ENCODE results near the gene LHFPL6. TPM values are rescaled to one million over a fixed set of nuclear protein-coding genes. Genes with fewer than 3 reads are reported as not detected.
A peak's percentile ranks its signal among the peaks of the same experiment; 100 is the strongest.

LHFPL6 gene
- total and polyA plus RNA-seq, 10 of the 15 experiments (the other 5 are each of a cell fraction or from before 2014, with no cell fraction given), result 0.11 to 4.6 (median 0.41) TPM

DNA sequence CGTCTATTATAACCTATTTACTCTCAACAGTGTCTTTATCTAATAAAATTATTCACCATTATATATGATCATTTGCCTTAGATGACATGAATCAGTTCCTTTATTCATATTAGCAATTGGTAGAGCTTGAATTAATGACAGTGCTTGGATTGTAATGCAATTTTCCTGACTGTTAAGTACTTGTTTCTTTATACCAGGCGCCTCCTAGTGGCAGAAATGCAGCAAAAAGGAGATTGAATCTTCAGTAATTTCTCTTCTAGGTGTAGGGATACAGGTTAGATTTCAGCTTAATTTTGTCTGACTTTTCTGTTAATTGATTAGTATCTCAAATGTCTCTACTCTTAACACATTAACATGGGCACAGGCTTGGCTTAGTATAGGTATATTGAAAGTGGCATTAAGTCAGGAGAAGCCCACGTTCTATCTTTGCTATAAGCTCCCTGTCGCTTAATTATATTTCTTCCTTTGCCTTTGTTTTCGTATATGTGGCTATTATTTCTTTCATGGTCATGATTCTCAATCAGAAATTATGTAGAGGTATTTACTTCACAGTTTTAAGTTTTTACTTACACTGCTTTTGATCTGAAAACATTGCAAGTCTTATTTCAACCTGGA lies 9.1 kb upstream of the LHFPL6 start:
- WGBS (ENCODE audit: insufficient coverage, insufficient replicate concordance, low lambda C conversion rate, missing lambda C conversion rate), result 30% methylated on average over 5 of the region's 5 CpGs
- TF ChIP-seq RAD21 (IDR thresholded peaks at IDR 0.05; ENCODE audit: insufficient read depth, low read depth, low read length) (peak; percentile 84), ZNF24 (IDR thresholded peaks at IDR 0.05) (peak; percentile 93), SMC3 (IDR thresholded peaks at IDR 0.05; ENCODE audit: borderline replicate concordance, low read length) (peak; percentile 93), ZNF384 (IDR thresholded peaks at IDR 0.05; ENCODE audit: borderline replicate concordance, low read depth, low read length) (no peak)
- TF ChIP-seq, protein P1, sequence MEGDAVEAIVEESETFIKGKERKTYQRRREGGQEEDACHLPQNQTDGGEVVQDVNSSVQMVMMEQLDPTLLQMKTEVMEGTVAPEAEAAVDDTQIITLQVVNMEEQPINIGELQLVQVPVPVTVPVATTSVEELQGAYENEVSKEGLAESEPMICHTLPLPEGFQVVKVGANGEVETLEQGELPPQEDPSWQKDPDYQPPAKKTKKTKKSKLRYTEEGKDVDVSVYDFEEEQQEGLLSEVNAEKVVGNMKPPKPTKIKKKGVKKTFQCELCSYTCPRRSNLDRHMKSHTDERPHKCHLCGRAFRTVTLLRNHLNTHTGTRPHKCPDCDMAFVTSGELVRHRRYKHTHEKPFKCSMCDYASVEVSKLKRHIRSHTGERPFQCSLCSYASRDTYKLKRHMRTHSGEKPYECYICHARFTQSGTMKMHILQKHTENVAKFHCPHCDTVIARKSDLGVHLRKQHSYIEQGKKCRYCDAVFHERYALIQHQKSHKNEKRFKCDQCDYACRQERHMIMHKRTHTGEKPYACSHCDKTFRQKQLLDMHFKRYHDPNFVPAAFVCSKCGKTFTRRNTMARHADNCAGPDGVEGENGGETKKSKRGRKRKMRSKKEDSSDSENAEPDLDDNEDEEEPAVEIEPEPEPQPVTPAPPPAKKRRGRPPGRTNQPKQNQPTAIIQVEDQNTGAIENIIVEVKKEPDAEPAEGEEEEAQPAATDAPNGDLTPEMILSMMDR (IDR thresholded peaks at IDR 0.05 in 2 of 3, conservative IDR thresholded peaks at IDR 0.05 in 1 of 3; ENCODE audit: control insufficient read depth in 2 of 3, extremely low read depth in 1 of 3, insufficient read depth in 1 of 3, low read depth in 3 of 3, low read length in 3 of 3), result peak; percentile 75 to 82 (median 80)
- Histone ChIP-seq H4K20me1 (ENCODE audit: control insufficient read depth, insufficient read depth) (no peaks in the 10 kb centered on the region), H3K27ac (ENCODE audit: control insufficient read depth, insufficient read depth) (no peak overlapping the region), H3K9me3 (replicated peaks; ENCODE audit: control insufficient read depth, insufficient read depth, low read length) (no peaks in the 10 kb centered on the region), H3K9ac (ENCODE audit: control insufficient read depth, insufficient read depth, low read length) (no peak overlapping the region), H3K79me2 (ENCODE audit: control insufficient read depth, insufficient read depth, low read length) (no peaks in the 10 kb centered on the region), H2AFZ (ENCODE audit: control insufficient read depth, low read depth, low read length) (no peak overlapping the region), H3K4me1 (ENCODE audit: control insufficient read depth, insufficient read depth, low read length) (no peaks in the 10 kb centered on the region), H3K27me3 (replicated peaks in 1 of 2; ENCODE audit: control insufficient read depth in 2 of 2, insufficient read depth in 2 of 2, low read length in 1 of 2) (no peaks in the 10 kb centered on the region), H3K4me2 (ENCODE audit: control insufficient read depth, insufficient read depth) (no peak overlapping the region), H3K36me3 (ENCODE audit: control insufficient read depth in 2 of 2, insufficient read depth in 2 of 2, low read length in 1 of 2) (no peaks in the 10 kb centered on the region), H3K4me3 (no peak overlapping the region)
- in situ Hi-C loops (cut with MboI) (loop anchor here (5.0 kb wide), 2 partner anchors 465 to 565 kb away; no protein-coding TSS in a partner anchor), intact Hi-C loops (cut with micrococcal nuclease; ENCODE audit: unreplicated experiment) (loop anchor here (1.0 kb wide), 2 partner anchors 197 to 467 kb away; no protein-coding TSS in a partner anchor)
- peak; percentile 89 for FAIRE-seq
- ChIA-PET POLR2A (no interaction called here), RAD21 (ENCODE audit: unreplicated experiment) (interaction anchor here (0.8 to 4.7 kb wide), 34 partner anchors 10 to 561 kb away, joined by 3 to 62 read pairs (median 4); no protein-coding TSS in a partner anchor), SMC1A (ENCODE audit: uncharacterized antibody, unreplicated experiment) (interaction anchor here (0.6 to 3.8 kb wide), 58 partner anchors 8 to 577 kb away, joined by 3 to 65 read pairs (median 4); no protein-coding TSS in a partner anchor), CTCF (interaction anchor here (0.7 to 4.5 kb wide), 101 partner anchors 8 to 1071 kb away, joined by 3 to 112 read pairs (median 4); partner anchors contain the start of genes LHFPL6 and PROSER1)
- peak; percentile 72 for ATAC-seq
- BruUV-seq (replicated peaks), result no TSS peak
- DNase-seq (ENCODE audit: low read depth, low spot score), result no peak
